Heart right ventricle (tissue), 16 donors: ENCODE measurements around the gene ZNF219. TPM values are rescaled to one million over a fixed set of nuclear protein-coding genes. Genes with fewer than 3 reads are reported as not detected.

Experiments
- ATAC-seq, 8 donors: fragments of 200-7000 bp; cut with Tn5 transposase; one replicate each; pipeline ENCODE4 v1.9.1; 2020; ENCODE audit warnings: mild to moderate bottlenecking in 8 of 8, moderate library complexity in 8 of 8, moderate number of reproducible peaks in 1 of 8
- DNase-seq, 2 donors: peaks; one replicate each; pipeline ENCODE4 v3.0.0-alpha.2; 2020
- H3K27ac ChIP-seq, 10 donors: fragments of 200-600 bp; sonication (generic) in 2 of 10; one replicate each; pipeline versions ENCODE4 v1.5.0 to v1.8.0; 2020 to 2022; ENCODE audit warnings: mild to moderate bottlenecking in 3 of 10
- H3K27me3 ChIP-seq, 7 donors: fragments of 200-600 bp; one replicate each; pipeline ENCODE4 v1.8.0; 2021 to 2022; ENCODE audit warnings: mild to moderate bottlenecking in 2 of 7
- H3K36me3 ChIP-seq, 9 donors: fragments of 200-600 bp; sonication (generic) in 1 of 9; one replicate each; pipeline versions ENCODE4 v1.5.0 to v1.8.0; 2020 to 2022; ENCODE audit warnings: mild to moderate bottlenecking in 2 of 9
- H3K4me1 ChIP-seq, 9 donors: fragments of 200-600 bp; sonication (generic) in 1 of 9; one replicate each; pipeline versions ENCODE4 v1.5.0 to v1.8.0; 2020 to 2022; ENCODE audit warnings: mild to moderate bottlenecking in 4 of 9
- H3K4me3 ChIP-seq, 10 donors: fragments of 200-600 bp; sonication (generic) in 2 of 10; one replicate each; pipeline versions ENCODE4 v1.5.0 to v1.8.0; 2020 to 2022; ENCODE audit warnings: mild to moderate bottlenecking in 7 of 10, moderate library complexity in 2 of 10
- H3K9me3 ChIP-seq, 11 donors: fragments of 200-600 bp in 10 of 11; sonication (generic) in 2 of 11; one replicate each; pipeline versions ENCODE4 v1.5.0 to v1.8.0; 2013 to 2022; ENCODE audit warnings: mild to moderate bottlenecking in 2 of 11, control low read depth in 1 of 11, moderate library complexity in 1 of 11
- WGBS, 2 donors: extraction: QIAGEN DNeasy Blood & Tissue Kit; methylation state at CpG; one replicate each; pipeline ENCODE4 v1.1.7; 2013; ENCODE audit warnings: inconsistent platforms in 1 of 2; 5-methylcytosine and 5-hydroxymethylcytosine counted together
- intact Hi-C, 10 donors: fragments of 100-400 bp; cut with DNase I; formaldehyde crosslinking; loops; one replicate each; pipeline versions ENCODE4 v1.11.1 to v1.14.2; 2022
- long read RNA-seq, 3 donors: library from polyadenylated mRNA; unstranded; transcript quantifications; one replicate each; pipeline ENCODE4 v2.0.0, GENCODE V29; 2020 to 2021
- polyA plus RNA-seq, 2 donors: library from polyadenylated mRNA; stranded (reverse); fragments of 200-250 nt; gene quantifications; one replicate each; pipeline ENCODE4 v1.2.3, GENCODE V29; 2013
- total RNA-seq, 10 donors: library from RNA; stranded (reverse); fragmentation: NEBNext Ultra II Directional in 3 of 10; extraction: Animal tissue kit (Norgen Biotek cat#: 25700) in 3 of 10; gene quantifications; one replicate each; pipeline versions ENCODE4 v1.2.1 to v1.2.4, GENCODE V29; 2021 to 2023
- TF ChIP-seq, protein P1 (sequence below), 9 donors: fragments of 200-600 bp; sonication (generic) in 2 of 9; IDR thresholded peaks; one replicate each; pipeline versions ENCODE4 v1.5.0 to v1.8.0; 2021 to 2022; ENCODE audit warnings: antibody characterized with exemption in 9 of 9, mild to moderate bottlenecking in 5 of 9, moderate library complexity in 1 of 9
- donor health status: Arrhythmogenic right ventricular cardiomyopathy.
- donor health status: ischemic (EF 13 %, LVEDD 7.1; RV severe dilation, severe dysfunction).
- donor health status: healthy with polysubstance abuse.
- donor health status: DM: no; HTN: yes; CAD: no.
- donor health status: DM: no; HTN: no; CAD: no.
- donor health status: ischemic (EF 25% LVEDD 6.9; RV normal size, moderate dysfunction).
- donor health status: ischemic (EF 25% LVEDD 5.7; RV mildly dilated, moderate dysfunction).
- donor health status: healthy.
- donor health status: DM: yes; HTN: yes; CAD: no.
- donor health status: Ischemic cardiomyopathy.
- donor health status: ischemic (EF 35%, LVEDD 5.7; RV mildly dilated, moderate dysfunction).
- donor health status: nonischemic (EF 11% LVEDD 7.7; RV severe dilation, severe dysfunction).
- donor health status: DM: yes; HTN: yes; CAD: no.
- donor health status: PGD.
- donor health status: ischemic (EF 29% LVEDD 5.4; RV normal size, mild dysfunction).
- donor health status: nonischemic (EF 23%, LVEDD 6.1; RV moderate dilation, normal function).

Gene ZNF219
- total RNA-seq (10 to 100 TPM; 22.1 to 58.4 (median 32.2) TPM), polyA plus RNA-seq (10 to 100 TPM; 37.1 to 39.2 TPM)
- long read RNA-seq, donor 1, transcript ZNF219-201 (5 exons, 3,071 nt) = major isoform, 6 of 271 reads
- long read RNA-seq, donor 1, partial matches to known transcripts = 256 of 271 reads
- long read RNA-seq, donor 1, other reads (novel, unspliced or antisense) = 8 of 271 reads
- long read RNA-seq, donor 2, transcript ZNF219-201 (5 exons, 3,071 nt) = major isoform, 7 of 183 reads
- long read RNA-seq, donor 2, partial matches to known transcripts = 161 of 183 reads
- long read RNA-seq, donor 2, other reads (novel, unspliced or antisense) = 15 of 183 reads
- long read RNA-seq, donor 3, partial matches to known transcripts = 346 of 360 reads
- long read RNA-seq, donor 3, other reads (novel, unspliced or antisense) = 13 of 360 reads

DNA sequence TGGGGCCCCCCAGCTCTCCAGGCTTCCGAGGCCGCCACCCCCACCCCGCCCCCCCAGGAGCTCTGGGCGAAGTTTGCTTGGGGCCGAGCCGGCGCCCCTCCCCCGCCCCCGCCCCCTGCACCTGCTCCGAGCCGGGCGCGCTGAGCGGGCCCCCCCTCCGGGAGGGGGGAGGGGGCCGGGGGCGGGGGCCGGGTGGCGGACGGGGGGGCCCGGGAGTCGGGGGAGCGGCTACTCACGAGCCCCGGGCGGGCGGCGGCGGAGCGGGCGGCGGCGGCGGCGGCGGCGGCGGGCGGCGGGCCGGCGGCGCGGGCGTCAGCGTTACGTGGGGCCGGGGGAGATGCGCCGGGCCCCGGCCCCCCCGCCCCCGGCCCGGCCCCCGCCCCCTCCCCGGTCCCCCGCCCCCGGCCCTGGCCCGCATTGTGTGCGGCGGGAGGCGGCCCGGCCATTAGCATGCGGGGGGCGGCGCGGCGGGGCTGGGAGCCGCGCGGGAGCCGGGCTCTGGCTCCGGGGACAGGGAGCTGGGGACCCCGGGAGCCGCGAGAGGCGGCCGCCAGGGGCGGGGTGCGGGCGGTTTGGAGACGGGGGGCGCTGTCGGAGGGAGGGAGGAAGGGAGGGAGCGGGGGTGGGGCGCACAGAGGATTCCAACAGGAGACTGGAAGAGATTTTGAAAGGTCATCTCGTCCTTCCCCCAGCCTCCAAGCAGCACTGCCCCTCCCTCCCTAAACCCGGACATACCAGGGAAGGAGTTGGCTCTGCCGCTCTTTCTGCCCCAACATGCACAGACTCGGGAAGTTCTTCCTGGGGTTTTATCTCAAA is at the start of gene ZNF219:
Gene ZNF219 (minus strand): TSS at position 580 of the 816 bp plus-strand sequence. CDS start 5,064 bp downstream, outside the sequence.
- intact Hi-C loops = no loop called here
- peak within 1 kb of the TSS; percentile 18 to 71 (median 66) for H3K4me3 ChIP-seq
- TF ChIP-seq, protein P1, sequence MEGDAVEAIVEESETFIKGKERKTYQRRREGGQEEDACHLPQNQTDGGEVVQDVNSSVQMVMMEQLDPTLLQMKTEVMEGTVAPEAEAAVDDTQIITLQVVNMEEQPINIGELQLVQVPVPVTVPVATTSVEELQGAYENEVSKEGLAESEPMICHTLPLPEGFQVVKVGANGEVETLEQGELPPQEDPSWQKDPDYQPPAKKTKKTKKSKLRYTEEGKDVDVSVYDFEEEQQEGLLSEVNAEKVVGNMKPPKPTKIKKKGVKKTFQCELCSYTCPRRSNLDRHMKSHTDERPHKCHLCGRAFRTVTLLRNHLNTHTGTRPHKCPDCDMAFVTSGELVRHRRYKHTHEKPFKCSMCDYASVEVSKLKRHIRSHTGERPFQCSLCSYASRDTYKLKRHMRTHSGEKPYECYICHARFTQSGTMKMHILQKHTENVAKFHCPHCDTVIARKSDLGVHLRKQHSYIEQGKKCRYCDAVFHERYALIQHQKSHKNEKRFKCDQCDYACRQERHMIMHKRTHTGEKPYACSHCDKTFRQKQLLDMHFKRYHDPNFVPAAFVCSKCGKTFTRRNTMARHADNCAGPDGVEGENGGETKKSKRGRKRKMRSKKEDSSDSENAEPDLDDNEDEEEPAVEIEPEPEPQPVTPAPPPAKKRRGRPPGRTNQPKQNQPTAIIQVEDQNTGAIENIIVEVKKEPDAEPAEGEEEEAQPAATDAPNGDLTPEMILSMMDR (IDR thresholded peaks at IDR 0.05) = peak in 1 of 9 donors; percentile 11
- peaks cover 2 to 52% (median 27%) of the 10 kb centered on the region in 9 donors for H3K4me1 ChIP-seq
- ATAC-seq (peak; percentile 27 to 63 (median 46)), DNase-seq (peak; percentile 65 to 68)
- no peaks in the 10 kb centered on the region for H3K27me3 ChIP-seq
- peak within 1 kb of the TSS; percentile 78 to 95 (median 91) for H3K27ac ChIP-seq
- no peaks in the 10 kb centered on the region for H3K9me3 ChIP-seq
- 0 to 2% methylated on average over 20 to 75 of the region's 90 CpGs for WGBS, 2 donors
- peaks cover 0 to under 1% (median 0%) of the 10 kb centered on the region in 9 donors for H3K36me3 ChIP-seq

- peaks cover 0 to 29% (median 8%) of the 10 kb centered on the region in 11 donors for H3K9me3 ChIP-seq
- ATAC-seq = no peak
- intact Hi-C loops = no loop called here
- no peak for DNase-seq
- no peak overlapping the region for H3K4me3 ChIP-seq
- no peaks in the 10 kb centered on the region for H3K36me3 ChIP-seq
- H3K27ac ChIP-seq = no peak overlapping the region
- TF ChIP-seq, protein P1 (IDR thresholded peaks at IDR 0.05) = no peak
- H3K27me3 ChIP-seq = peaks cover 0 to 3% (median 0%) of the 10 kb centered on the region in 7 donors
- no peaks in the 10 kb centered on the region for H3K4me1 ChIP-seq
Measured at GRCh38 chr14:21145437-21145836, 47.0 kb upstream of the ZNF219 start.

DNA sequence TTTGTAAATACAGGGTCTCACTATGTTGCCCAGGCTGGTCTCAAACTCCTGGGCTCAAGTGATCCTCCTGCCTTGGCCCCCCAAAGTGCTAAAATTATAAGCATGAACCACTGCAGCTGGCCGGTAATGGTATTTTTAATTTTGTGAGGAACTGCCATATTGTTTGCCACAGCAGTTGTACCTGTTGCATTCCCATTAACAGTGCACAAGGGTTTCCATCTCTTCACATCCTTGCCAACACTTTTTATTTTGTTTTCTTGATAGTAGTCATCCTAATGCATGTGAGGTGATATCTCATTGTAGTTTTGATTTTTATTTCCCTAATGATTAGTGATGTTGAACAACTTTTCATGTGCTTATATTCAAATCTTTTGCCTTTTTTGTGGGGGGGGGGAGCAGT is 43.9 kb upstream of the ZNF219 start:
- 89 to 91% methylated on average over 1 of the region's 1 CpG for WGBS, 2 donors
- Histone ChIP-seq H3K36me3 (no peaks in the 10 kb centered on the region), H3K27me3 (peaks cover 0 to 3% (median 0%) of the 10 kb centered on the region in 7 donors), H3K4me1 (no peaks in the 10 kb centered on the region), H3K27ac (no peak overlapping the region), H3K4me3 (no peak overlapping the region), H3K9me3 (peaks cover 0 to 29% (median 8%) of the 10 kb centered on the region in 11 donors)
- ATAC-seq (no peak), DNase-seq (no peak)
- TF ChIP-seq, protein P1 (IDR thresholded peaks at IDR 0.05) = no peak
- intact Hi-C loops = no loop called here

DNA sequence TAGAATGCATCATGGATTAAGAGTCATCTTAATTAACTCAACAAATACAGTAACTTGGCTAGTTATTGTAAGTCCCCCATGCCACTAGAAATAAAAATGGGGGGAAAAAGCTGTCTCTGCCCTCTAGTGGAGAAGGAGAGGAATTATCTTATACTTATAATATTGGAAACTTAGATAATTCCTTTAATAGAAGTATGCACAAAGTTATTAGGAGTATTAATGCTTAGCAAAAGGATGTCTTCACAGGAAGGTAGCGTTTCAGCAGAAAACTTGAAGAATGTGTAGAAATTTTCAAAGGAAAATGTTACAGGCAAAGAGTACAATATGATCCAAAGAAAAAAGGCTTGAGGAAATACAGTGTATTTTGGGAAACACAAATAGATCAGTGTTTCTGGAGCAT is 37.6 kb upstream of the ZNF219 start:
- no peak overlapping the region for H3K4me3 ChIP-seq
- WGBS, 2 donors = 10 to 12% methylated on average over 1 of the region's 1 CpG
- intact Hi-C loops = no loop called here
- H3K4me1 ChIP-seq = no peaks in the 10 kb centered on the region
- peaks cover 0 to 3% (median 0%) of the 10 kb centered on the region in 7 donors for H3K27me3 ChIP-seq
- DNase-seq (no peak), ATAC-seq (no peak)
- no peaks in the 10 kb centered on the region for H3K36me3 ChIP-seq
- TF ChIP-seq, protein P1 (IDR thresholded peaks at IDR 0.05) = peak; percentile 16 to 70 (median 61)
- no peak overlapping the region for H3K27ac ChIP-seq
- H3K9me3 ChIP-seq = peaks cover 0 to 2% (median 0%) of the 10 kb centered on the region in 11 donors
